HepG2 (cell line): ENCODE measurements around the gene ABCA3. TPM values are rescaled to one million over a fixed set of nuclear protein-coding genes. Genes with fewer than 3 reads are reported as not detected.
A peak's percentile ranks its signal among the peaks of the same experiment; 100 is the strongest.

ENCODE experiments used
- ATAC-seq: fragments of 200-7000 bp; cut with Tn5 transposase; 3 replicates; pipeline ENCODE4 v1.9.1; 2020; ENCODE audit warnings: mild to moderate bottlenecking, moderate library complexity
- BruUV-seq: library from RNA; stranded (reverse); fragments of 400-500 nt; replicated peaks from 2 replicates; lab custom pipeline; 2021; lab: Mats Ljungman, UMichigan
- CTCF ChIA-PET: fragments of 300-600 bp; formaldehyde crosslinking; extraction: SDS; loops from one replicate; lab custom pipeline; 2021; ENCODE audit warnings: low total read pairs, inconsistent platforms, low intra/inter-chr PET ratio; lab: Yijun Ruan, JAX
- POLR2A ChIA-PET: fragments of 350-600 bp; sonication (Branson Sonifier 250); formaldehyde crosslinking; loops from one replicate; lab custom pipeline; 2020; ENCODE audit warnings: antibody characterized with exemption, inconsistent platforms; lab: Yijun Ruan, JAX
- DNase-seq: peaks from one replicate; pipeline ENCODE4 v3.0.0-alpha.2; 2015; ENCODE audit warnings: low spot score
- FAIRE-seq: peaks from 3 replicates; lab custom pipeline; 2011; peaks lifted over from hg19 to GRCh38; lab: Jason Lieb, UNC
- H2AFZ ChIP-seq: one replicate; pipeline ENCODE4 v1.6.1; 2011; ENCODE audit warnings: low read length, inconsistent platforms
- H3K27ac ChIP-seq: fragments of 300-600 bp; 3 replicates; pipeline ENCODE4 v1.8.0; 2011; ENCODE audit warnings: mixed run types, mild to moderate bottlenecking, mixed read lengths, low read length, inconsistent platforms; ENCODE audit not compliant: insufficient read depth; ENCODE audit errors: extremely low read length
- H3K27me3 ChIP-seq, 2 experiments: fragments of 200-600 bp in 1 of 2; 2 replicates in 1 of 2; 3 replicates in 1 of 2; pipeline versions ENCODE4 v1.6.0 to v1.8.0; 2011; ENCODE audit warnings: low read length in 2 of 2, mild to moderate bottlenecking in 2 of 2, moderate library complexity in 2 of 2, inconsistent platforms in 1 of 2; ENCODE audit not compliant: insufficient read depth in 2 of 2, control insufficient read depth in 1 of 2
- H3K36me3 ChIP-seq, 2 experiments: fragments of 200-600 bp in 1 of 2; replicated peaks in 1 of 2; 2 replicates in 1 of 2; 3 replicates in 1 of 2; pipeline versions ENCODE4 v1.5.1 to v1.8.0; 2011; ENCODE audit warnings: low read length in 2 of 2, inconsistent platforms in 1 of 2; ENCODE audit not compliant: insufficient read depth in 2 of 2, control insufficient read depth in 1 of 2
- H3K4me1 ChIP-seq: 2 replicates; pipeline ENCODE4 v1.5.1; 2012; ENCODE audit warnings: low read length, inconsistent platforms; ENCODE audit not compliant: insufficient read depth
- H3K4me2 ChIP-seq: 2 replicates; pipeline ENCODE4 v1.6.0; 2011; ENCODE audit warnings: low read depth, low read length, inconsistent platforms
- H3K4me3 ChIP-seq, 3 experiments: fragments of 200-600 bp in 1 of 3; sonication (generic), shearing (Covaris generic) in 1 of 3; replicated peaks in 1 of 3; 2 replicates each; pipeline ENCODE4 v1.5.1; 2011 to 2016; ENCODE audit warnings: low read length in 3 of 3, inconsistent platforms in 2 of 3, low read depth in 2 of 3, mild to moderate bottlenecking in 2 of 3, control low read depth in 1 of 3, mixed read lengths in 1 of 3; ENCODE audit not compliant: insufficient read depth in 1 of 3
- H3K79me2 ChIP-seq: one replicate; pipeline ENCODE4 v1.6.1; 2011; ENCODE audit warnings: low read length, inconsistent platforms; ENCODE audit not compliant: insufficient read depth
- H3K9ac ChIP-seq: 2 replicates; pipeline ENCODE4 v1.6.0; 2011; ENCODE audit warnings: mild to moderate bottlenecking, low read depth, low read length, inconsistent platforms; ENCODE audit not compliant: insufficient read depth
- H3K9me3 ChIP-seq: 2 replicates; pipeline ENCODE4 v1.5.1; 2012; ENCODE audit warnings: mild to moderate bottlenecking, low read length
- H4K20me1 ChIP-seq: 2 replicates; pipeline ENCODE4 v1.6.0; 2011; ENCODE audit warnings: inconsistent platforms, mild to moderate bottlenecking, low read length, moderate library complexity; ENCODE audit not compliant: insufficient read depth
- ATF7 ChIP-seq, 2 experiments: fragments of 450-650 bp in 1 of 2; sonication (generic) in 1 of 2; formaldehyde crosslinking in 1 of 2; IDR thresholded peaks; 2 replicates each; pipeline versions ENCODE4 v1.4.0 to v1.6.1; 2016 to 2020; ENCODE audit warnings: antibody characterized with exemption in 1 of 2, mild to moderate bottlenecking in 1 of 2, missing genetic modification reagents in 1 of 2
- MAFK ChIP-seq, 2 experiments: IDR thresholded peaks in 1 of 2; conservative IDR thresholded peaks in 1 of 2; 2 replicates each; pipeline ENCODE4 v1.6.1; 2011; ENCODE audit warnings: improper control_type of control experiment in 2 of 2, low read length in 2 of 2
- NFATC3 ChIP-seq: sonication (generic); formaldehyde crosslinking; IDR thresholded peaks from 2 replicates; pipeline ENCODE4 v1.5.1; 2020; ENCODE audit warnings: mild to moderate bottlenecking, missing genetic modification reagents
- NR2F1 ChIP-seq, 2 experiments: fragments of 450-650 bp in 1 of 2; formaldehyde crosslinking in 1 of 2; IDR thresholded peaks; 2 replicates each; pipeline versions ENCODE4 v1.5.0 to v1.6.1; 2016 to 2020; ENCODE audit warnings: mild to moderate bottlenecking in 1 of 2, missing compliant biosample characterization in 1 of 2, missing genetic modification reagents in 1 of 2, moderate library complexity in 1 of 2
- PATZ1 ChIP-seq: sonication (generic); formaldehyde crosslinking; IDR thresholded peaks from 2 replicates; pipeline ENCODE4 v1.4.0; 2020; ENCODE audit warnings: missing genetic modification reagents
- PHF8 ChIP-seq: sonication (generic); formaldehyde crosslinking; IDR thresholded peaks from 2 replicates; pipeline ENCODE4 v1.5.0; 2020; ENCODE audit warnings: missing genetic modification reagents
- SALL1 ChIP-seq: sonication (generic); formaldehyde crosslinking; IDR thresholded peaks from 2 replicates; pipeline ENCODE4 v1.8.0; 2022; ENCODE audit warnings: mild to moderate bottlenecking, missing genetic modification reagents
- TFAP4 ChIP-seq: sonication (generic); IDR thresholded peaks from 2 replicates; pipeline ENCODE4 v1.6.1; 2016; ENCODE audit warnings: low read depth, borderline replicate concordance
- ZNF337 ChIP-seq: sonication (generic); formaldehyde crosslinking; IDR thresholded peaks from 2 replicates; pipeline ENCODE4 v1.5.1; 2020; ENCODE audit warnings: missing genetic modification reagents, low read depth, mild to moderate bottlenecking, borderline replicate concordance
- ZNF703 ChIP-seq: sonication (generic); formaldehyde crosslinking; IDR thresholded peaks from 2 replicates; pipeline ENCODE4 v1.5.1; 2020; ENCODE audit warnings: missing genetic modification reagents, mild to moderate bottlenecking, moderate library complexity, borderline replicate concordance
- WGBS: methylation state at CpG from one replicate; pipeline ENCODE4 v1.1.6; 2017; ENCODE audit warnings: low lambda C conversion rate; 5-methylcytosine and 5-hydroxymethylcytosine counted together
- in situ Hi-C: cut with HindIII; loops from 2 replicates; pipeline ENCODE4 v1.10.0; 2017; ENCODE audit warnings: low pct_unique_long_range_greater_than_20kb; ENCODE audit not compliant: extremely low pct_ligation_motif_present
- intact Hi-C: fragments of 100-400 bp; cut with micrococcal nuclease; formaldehyde crosslinking; loops from one replicate; pipeline ENCODE4 v1.10.0; 2022; ENCODE audit not compliant: unreplicated experiment
- polyA plus RNA-seq, 8 experiments: library from polyadenylated mRNA; depleted of rRNA in 3 of 8; stranded (reverse) in 7 of 8; unstranded in 1 of 8; fragments of >200 nt; fragmentation: Illumina TruSeq in 4 of 8; extraction: Trizol in 4 of 8; gene quantifications; 2 replicates each; pipeline versions ENCODE4 v1.2.1 to v1.2.3, GENCODE V29; 2011 to 2016; ENCODE audit warnings: low read depth in 4 of 8, missing spikeins in 1 of 8, mixed read lengths in 1 of 8; ENCODE audit not compliant: insufficient read depth in 1 of 8
- total RNA-seq, 5 experiments: library from RNA; depleted of rRNA; stranded (reverse); fragments of >200 nt; fragmentation: Illumina TruSeq; extraction: Trizol; gene quantifications; 2 replicates each; pipeline ENCODE4 v1.2.3, GENCODE V29; 2016; ENCODE audit warnings: low read depth in 1 of 5

Gene ABCA3
- total and polyA plus RNA-seq, 2 of the 13 experiments (the other 11 are each of a cell fraction or from before 2014, with no cell fraction given) = 0.60 to 1.5 TPM

GRCh38 chr16:2362218-2362617 lies 21.7 kb upstream of the ABCA3 start (continued):
- TF ChIP-seq NR2F1 (CRISPR knock-in tag; IDR thresholded peaks at IDR 0.05) (no peak), NFATC3 (CRISPR knock-in tag) (no peak), SALL1 (CRISPR knock-in tag) (no peak), PHF8 (CRISPR knock-in tag) (no peak)

GRCh38 chr16:2361129-2361528 lies 20.6 kb upstream of the ABCA3 start:
- ATAC-seq = no peak
- ChIA-PET CTCF (no interaction called here), POLR2A (no interaction called here)
- H3K9ac ChIP-seq = no peak overlapping the region
- H3K79me2 ChIP-seq = no peaks in the 10 kb centered on the region
- H3K4me2 ChIP-seq = no peak overlapping the region
- DNase-seq = no peak
- FAIRE-seq = no peak
- H3K4me1 ChIP-seq = peaks cover 5% of the 10 kb centered on the region
- no peak overlapping the region for H3K4me3 ChIP-seq
- no TSS peak for BruUV-seq
- H3K9me3 ChIP-seq = peaks cover 11% of the 10 kb centered on the region; the same call in 1 of the 2 replicates
- WGBS = 11% methylated on average over 4 of the region's 4 CpGs
- no peak overlapping the region for H3K27ac ChIP-seq
- in situ Hi-C loops (no loop called here), intact Hi-C loops (no loop called here)
- no peaks in the 10 kb centered on the region for H4K20me1 ChIP-seq
- H2AFZ ChIP-seq = no peak overlapping the region
- H3K27me3 ChIP-seq = peaks cover 0 to 39% of the 10 kb centered on the region in 2 experiments; a peak in 2 of 5 replicates
- H3K36me3 ChIP-seq = no peaks in the 10 kb centered on the region
- TF ChIP-seq ATF7 (IDR thresholded peaks at IDR 0.05) (peak; percentile 95), ATF7 (CRISPR knock-in tag; IDR thresholded peaks at IDR 0.05) (no peak), ZNF703 (CRISPR knock-in tag) (no peak)

GRCh38 chr16:2359919-2360318 lies 19.4 kb upstream of the ABCA3 start:
- Histone ChIP-seq H3K4me1 (peaks cover 7% of the 10 kb centered on the region), H3K79me2 (no peaks in the 10 kb centered on the region), H3K27ac (no peak overlapping the region), H3K27me3 (peaks cover 0 to 31% of the 10 kb centered on the region in 2 experiments; a peak in 2 of 5 replicates), H3K9ac (no peak overlapping the region), H2AFZ (no peak overlapping the region), H3K4me2 (no peak overlapping the region), H3K4me3 (no peak overlapping the region), H4K20me1 (no peaks in the 10 kb centered on the region), H3K9me3 (peaks cover 11% of the 10 kb centered on the region; the same call in 1 of the 2 replicates), H3K36me3 (no peaks in the 10 kb centered on the region)
- intact Hi-C loops (no loop called here), in situ Hi-C loops (no loop called here)
- ChIA-PET POLR2A (no interaction called here), CTCF (no interaction called here)
- no TSS peak for BruUV-seq
- 54% methylated on average over 4 of the region's 4 CpGs for WGBS
- DNase-seq (no peak), ATAC-seq (no peak), FAIRE-seq (no peak)
- TF ChIP-seq MAFK (conservative IDR thresholded peaks at IDR 0.05 in 1 of 2, IDR thresholded peaks at IDR 0.05 in 1 of 2; ENCODE audit: low read length in 2 of 2) (peak; percentile 23 to 49; a peak in 2 of 4 replicates), TFAP4 (no peak), PATZ1 (no peak), ZNF337 (no peak)
